HEK293 (cell line): ENCODE data around the gene XPOT.

Experiments used
- CTCF ChIP-seq: fragments of 450-650 bp; formaldehyde crosslinking; IDR thresholded peaks from 2 replicates; pipeline ENCODE4 v1.5.1; 2016; ENCODE audit warnings: missing biosample characterization, missing genetic modification characterization
- EGR2 ChIP-seq: fragments of 450-650 bp; formaldehyde crosslinking; IDR thresholded peaks from 2 replicates; pipeline ENCODE4 v1.5.1; 2016; ENCODE audit warnings: low read depth, missing biosample characterization, missing genetic modification characterization
- HOXA7 ChIP-seq: sonication (generic); formaldehyde crosslinking; IDR thresholded peaks from 2 replicates; pipeline ENCODE4 v1.8.1; 2022; ENCODE audit warnings: missing genetic modification reagents, borderline replicate concordance
- RBAK ChIP-seq: fragments of 450-650 bp; formaldehyde crosslinking; IDR thresholded peaks from 2 replicates; pipeline ENCODE4 v1.5.1; 2016; ENCODE audit warnings: missing biosample characterization, missing genetic modification characterization
- SALL2 ChIP-seq: fragments of 450-650 bp; formaldehyde crosslinking; IDR thresholded peaks from 2 replicates; pipeline ENCODE4 v1.5.0; 2017; ENCODE audit warnings: missing biosample characterization, mild to moderate bottlenecking, missing genetic modification characterization, borderline replicate concordance
- SP3 ChIP-seq: fragments of 450-650 bp; formaldehyde crosslinking; IDR thresholded peaks from 2 replicates; pipeline ENCODE4 v1.5.1; 2016; ENCODE audit warnings: missing biosample characterization, missing genetic modification characterization
- ZNF2 ChIP-seq: fragments of 450-650 bp; formaldehyde crosslinking; IDR thresholded peaks from 2 replicates; pipeline ENCODE4 v1.5.1; 2016; ENCODE audit warnings: missing biosample characterization, missing genetic modification characterization
- ZNF23 ChIP-seq: fragments of 450-650 bp; formaldehyde crosslinking; IDR thresholded peaks from 2 replicates; pipeline ENCODE4 v1.5.1; 2016; ENCODE audit warnings: missing biosample characterization, missing genetic modification characterization, borderline replicate concordance
- ZNF24 ChIP-seq: fragments of 450-650 bp; formaldehyde crosslinking; IDR thresholded peaks from 2 replicates; pipeline ENCODE4 v1.5.1; 2016; ENCODE audit warnings: missing biosample characterization, missing genetic modification characterization
- ZNF274 ChIP-seq, 2 experiments: fragments of 200-500 bp in 1 of 2; fragments of 450-650 bp in 1 of 2; sonication (Bioruptor generic) in 1 of 2; formaldehyde crosslinking in 1 of 2; IDR thresholded peaks; 2 replicates each; pipeline versions ENCODE4 v1.5.1 to v1.6.1; 2014 to 2016; ENCODE audit warnings: borderline replicate concordance in 1 of 2, inconsistent platforms in 1 of 2, low read length in 1 of 2, missing biosample characterization in 1 of 2, missing genetic modification characterization in 1 of 2
- ZNF362 ChIP-seq: fragments of 450-650 bp; formaldehyde crosslinking; IDR thresholded peaks from 2 replicates; pipeline ENCODE4 v1.5.1; 2016; ENCODE audit warnings: missing biosample characterization, missing genetic modification characterization
- ZNF423 ChIP-seq: fragments of 450-650 bp; formaldehyde crosslinking; IDR thresholded peaks from 2 replicates; pipeline ENCODE4 v1.5.1; 2016; ENCODE audit warnings: missing biosample characterization, missing genetic modification characterization
- TF ChIP-seq, protein P1 (sequence below): fragments of 450-650 bp; formaldehyde crosslinking; IDR thresholded peaks from 2 replicates; pipeline ENCODE4 v1.5.1; 2017; ENCODE audit warnings: missing biosample characterization, missing genetic modification characterization
- TF ChIP-seq, protein P2 (sequence below): fragments of 450-650 bp; formaldehyde crosslinking; IDR thresholded peaks from 2 replicates; pipeline ENCODE4 v1.5.1; 2016; ENCODE audit warnings: missing biosample characterization, missing genetic modification characterization

- TF ChIP-seq ZNF362 (tag by site-specific recombination) (no peak), RBAK (tag by site-specific recombination) (no peak), HOXA7 (CRISPR knock-in tag) (no peak), CTCF (tag by site-specific recombination) (no peak), ZNF274 (IDR thresholded peaks at IDR 0.05; ENCODE audit: low read length) (no peak), ZNF274 (tag by site-specific recombination; IDR thresholded peaks at IDR 0.05; ENCODE audit: borderline replicate concordance) (no peak), ZNF23 (tag by site-specific recombination) (no peak), ZNF2 (no peak), ZNF423 (tag by site-specific recombination) (no peak), EGR2 (tag by site-specific recombination) (no peak), SALL2 (tag by site-specific recombination) (no peak), ZNF24 (no peak), SP3 (tag by site-specific recombination) (no peak)
- TF ChIP-seq, protein P1, sequence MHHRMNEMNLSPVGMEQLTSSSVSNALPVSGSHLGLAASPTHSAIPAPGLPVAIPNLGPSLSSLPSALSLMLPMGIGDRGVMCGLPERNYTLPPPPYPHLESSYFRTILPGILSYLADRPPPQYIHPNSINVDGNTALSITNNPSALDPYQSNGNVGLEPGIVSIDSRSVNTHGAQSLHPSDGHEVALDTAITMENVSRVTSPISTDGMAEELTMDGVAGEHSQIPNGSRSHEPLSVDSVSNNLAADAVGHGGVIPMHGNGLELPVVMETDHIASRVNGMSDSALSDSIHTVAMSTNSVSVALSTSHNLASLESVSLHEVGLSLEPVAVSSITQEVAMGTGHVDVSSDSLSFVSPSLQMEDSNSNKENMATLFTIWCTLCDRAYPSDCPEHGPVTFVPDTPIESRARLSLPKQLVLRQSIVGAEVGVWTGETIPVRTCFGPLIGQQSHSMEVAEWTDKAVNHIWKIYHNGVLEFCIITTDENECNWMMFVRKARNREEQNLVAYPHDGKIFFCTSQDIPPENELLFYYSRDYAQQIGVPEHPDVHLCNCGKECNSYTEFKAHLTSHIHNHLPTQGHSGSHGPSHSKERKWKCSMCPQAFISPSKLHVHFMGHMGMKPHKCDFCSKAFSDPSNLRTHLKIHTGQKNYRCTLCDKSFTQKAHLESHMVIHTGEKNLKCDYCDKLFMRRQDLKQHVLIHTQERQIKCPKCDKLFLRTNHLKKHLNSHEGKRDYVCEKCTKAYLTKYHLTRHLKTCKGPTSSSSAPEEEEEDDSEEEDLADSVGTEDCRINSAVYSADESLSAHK, result no peak
- TF ChIP-seq, protein P2, sequence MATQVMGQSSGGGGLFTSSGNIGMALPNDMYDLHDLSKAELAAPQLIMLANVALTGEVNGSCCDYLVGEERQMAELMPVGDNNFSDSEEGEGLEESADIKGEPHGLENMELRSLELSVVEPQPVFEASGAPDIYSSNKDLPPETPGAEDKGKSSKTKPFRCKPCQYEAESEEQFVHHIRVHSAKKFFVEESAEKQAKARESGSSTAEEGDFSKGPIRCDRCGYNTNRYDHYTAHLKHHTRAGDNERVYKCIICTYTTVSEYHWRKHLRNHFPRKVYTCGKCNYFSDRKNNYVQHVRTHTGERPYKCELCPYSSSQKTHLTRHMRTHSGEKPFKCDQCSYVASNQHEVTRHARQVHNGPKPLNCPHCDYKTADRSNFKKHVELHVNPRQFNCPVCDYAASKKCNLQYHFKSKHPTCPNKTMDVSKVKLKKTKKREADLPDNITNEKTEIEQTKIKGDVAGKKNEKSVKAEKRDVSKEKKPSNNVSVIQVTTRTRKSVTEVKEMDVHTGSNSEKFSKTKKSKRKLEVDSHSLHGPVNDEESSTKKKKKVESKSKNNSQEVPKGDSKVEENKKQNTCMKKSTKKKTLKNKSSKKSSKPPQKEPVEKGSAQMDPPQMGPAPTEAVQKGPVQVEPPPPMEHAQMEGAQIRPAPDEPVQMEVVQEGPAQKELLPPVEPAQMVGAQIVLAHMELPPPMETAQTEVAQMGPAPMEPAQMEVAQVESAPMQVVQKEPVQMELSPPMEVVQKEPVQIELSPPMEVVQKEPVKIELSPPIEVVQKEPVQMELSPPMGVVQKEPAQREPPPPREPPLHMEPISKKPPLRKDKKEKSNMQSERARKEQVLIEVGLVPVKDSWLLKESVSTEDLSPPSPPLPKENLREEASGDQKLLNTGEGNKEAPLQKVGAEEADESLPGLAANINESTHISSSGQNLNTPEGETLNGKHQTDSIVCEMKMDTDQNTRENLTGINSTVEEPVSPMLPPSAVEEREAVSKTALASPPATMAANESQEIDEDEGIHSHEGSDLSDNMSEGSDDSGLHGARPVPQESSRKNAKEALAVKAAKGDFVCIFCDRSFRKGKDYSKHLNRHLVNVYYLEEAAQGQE (tag by site-specific recombination), result no peak
These were observed 27.6 kb downstream of the XPOT start for GRCh38 chr12:64431791-64432190.
